Right lobe of liver (tissue), 6 donors: Measurements from ENCODE around the gene TBRG1. TPM values are rescaled to one million over a fixed set of nuclear protein-coding genes. Genes with fewer than 3 reads are reported as not detected.

Experiments used
- ATAC-seq, 4 donors: fragments of 200-7000 bp; cut with Tn5 transposase; one replicate each; pipeline ENCODE4 v1.9.1; 2020; ENCODE audit warnings: mild to moderate bottlenecking in 4 of 4, moderate library complexity in 4 of 4
- DNase-seq, 3 donors: peaks; one replicate each; pipeline ENCODE4 v3.0.0-alpha.2; 2020
- H3K27ac ChIP-seq, 3 donors: fragments of 200-600 bp; one replicate each; pipeline ENCODE4 v1.8.0; 2022
- H3K27me3 ChIP-seq, 2 donors: fragments of 200-600 bp; one replicate each; pipeline ENCODE4 v1.8.0; 2022
- H3K36me3 ChIP-seq, 4 donors: fragments of 200-600 bp; sonication (generic) in 1 of 4; one replicate each; pipeline versions ENCODE4 v1.5.1 to v1.8.0; 2017 to 2022; ENCODE audit warnings: control low read depth in 1 of 4
- H3K4me1 ChIP-seq, 4 donors: fragments of 200-600 bp; sonication (generic) in 1 of 4; one replicate each; pipeline versions ENCODE4 v1.5.1 to v1.8.0; 2017 to 2022; ENCODE audit warnings: control low read depth in 1 of 4
- H3K4me3 ChIP-seq, 3 donors: fragments of 200-600 bp; one replicate each; pipeline ENCODE4 v1.8.0; 2022
- H3K9me3 ChIP-seq, 4 donors: fragments of 200-600 bp; sonication (generic) in 1 of 4; one replicate each; pipeline versions ENCODE4 v1.5.1 to v1.8.0; 2017 to 2022; ENCODE audit warnings: control low read depth in 1 of 4
- POLR2A ChIP-seq: fragments of 450-650 bp; IDR thresholded peaks from one replicate; pipeline ENCODE4 v1.6.1; 2017; ENCODE audit warnings: antibody characterized with exemption, mild to moderate bottlenecking
- WGBS: methylation state at CpG from one replicate; pipeline ENCODE4 v1.1.6; 2018; ENCODE audit warnings: low coverage, low lambda C conversion rate; ENCODE audit not compliant: insufficient coverage; ENCODE audit errors: missing lambda C conversion rate; 5-methylcytosine and 5-hydroxymethylcytosine counted together
- intact Hi-C, 2 donors: fragments of 100-400 bp; cut with DNase I; formaldehyde crosslinking; loops; one replicate each; pipeline versions ENCODE4 v1.11.2 to v1.14.1; 2022
- total RNA-seq, 6 experiments: library from RNA; depleted of rRNA in 2 of 6; stranded (reverse); fragments of >200 nt in 2 of 6; fragmentation: NEBNext Ultra II Directional in 3 of 6; extraction: Animal tissue kit (Norgen Biotek cat#: 25700) in 3 of 6; gene quantifications; one replicate each; pipeline versions ENCODE4 v1.1.0 to v1.2.4, GENCODE V29; 2016 to 2023
- TF ChIP-seq, protein P1 (sequence below), 4 donors: fragments of 200-600 bp in 3 of 4; fragments of 450-650 bp in 1 of 4; IDR thresholded peaks; one replicate each; pipeline versions ENCODE4 v1.5.1 to v1.8.0; 2016 to 2022; ENCODE audit warnings: antibody characterized with exemption in 4 of 4, mild to moderate bottlenecking in 2 of 4
- donor health status: DM: no; HTN: yes; CAD: no.
- donor health status: DM: no; HTN: no; CAD: no.
- donor health status: DM: no; HTN: no; CAD: no.
- donor health status: DM: no; HTN: yes; CAD: no.
- donor health status: DM: no; HTN: yes; CAD: no.

Gene TBRG1
- total RNA-seq, 6 experiments from 2014 or later: 13.3 to 20.5 (median 17.9) TPM

DNA sequence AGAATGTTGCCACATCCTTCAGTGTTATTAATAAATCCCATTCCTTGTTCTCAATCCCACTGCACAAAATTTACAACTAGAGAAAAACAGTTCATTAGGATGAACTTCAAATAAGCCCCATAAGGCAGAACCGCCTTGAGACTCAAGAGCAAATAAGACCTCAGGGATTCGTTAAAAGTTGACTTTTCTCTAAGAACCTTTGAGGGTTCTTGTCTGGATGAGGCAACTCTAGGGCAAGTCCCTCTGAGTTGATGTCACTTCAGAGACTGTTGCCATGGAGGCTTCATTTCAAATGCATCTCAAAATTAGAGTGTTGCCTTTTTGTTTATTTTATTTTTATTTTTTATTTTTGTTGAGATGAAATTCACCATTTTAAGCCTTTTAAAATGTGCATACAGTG lies 31.2 kb upstream of the TBRG1 start:
- intact Hi-C loops: loop anchor here in 1 of 2 donors (10.0 kb wide), 1 partner anchor 167 kb away; the partner anchor contains the start of gene OR8B4
- H3K4me3 ChIP-seq: no peak overlapping the region
- TF ChIP-seq, protein P1, sequence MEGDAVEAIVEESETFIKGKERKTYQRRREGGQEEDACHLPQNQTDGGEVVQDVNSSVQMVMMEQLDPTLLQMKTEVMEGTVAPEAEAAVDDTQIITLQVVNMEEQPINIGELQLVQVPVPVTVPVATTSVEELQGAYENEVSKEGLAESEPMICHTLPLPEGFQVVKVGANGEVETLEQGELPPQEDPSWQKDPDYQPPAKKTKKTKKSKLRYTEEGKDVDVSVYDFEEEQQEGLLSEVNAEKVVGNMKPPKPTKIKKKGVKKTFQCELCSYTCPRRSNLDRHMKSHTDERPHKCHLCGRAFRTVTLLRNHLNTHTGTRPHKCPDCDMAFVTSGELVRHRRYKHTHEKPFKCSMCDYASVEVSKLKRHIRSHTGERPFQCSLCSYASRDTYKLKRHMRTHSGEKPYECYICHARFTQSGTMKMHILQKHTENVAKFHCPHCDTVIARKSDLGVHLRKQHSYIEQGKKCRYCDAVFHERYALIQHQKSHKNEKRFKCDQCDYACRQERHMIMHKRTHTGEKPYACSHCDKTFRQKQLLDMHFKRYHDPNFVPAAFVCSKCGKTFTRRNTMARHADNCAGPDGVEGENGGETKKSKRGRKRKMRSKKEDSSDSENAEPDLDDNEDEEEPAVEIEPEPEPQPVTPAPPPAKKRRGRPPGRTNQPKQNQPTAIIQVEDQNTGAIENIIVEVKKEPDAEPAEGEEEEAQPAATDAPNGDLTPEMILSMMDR (IDR thresholded peaks at IDR 0.05): no peak
- TF ChIP-seq POLR2A: no peak

DNA sequence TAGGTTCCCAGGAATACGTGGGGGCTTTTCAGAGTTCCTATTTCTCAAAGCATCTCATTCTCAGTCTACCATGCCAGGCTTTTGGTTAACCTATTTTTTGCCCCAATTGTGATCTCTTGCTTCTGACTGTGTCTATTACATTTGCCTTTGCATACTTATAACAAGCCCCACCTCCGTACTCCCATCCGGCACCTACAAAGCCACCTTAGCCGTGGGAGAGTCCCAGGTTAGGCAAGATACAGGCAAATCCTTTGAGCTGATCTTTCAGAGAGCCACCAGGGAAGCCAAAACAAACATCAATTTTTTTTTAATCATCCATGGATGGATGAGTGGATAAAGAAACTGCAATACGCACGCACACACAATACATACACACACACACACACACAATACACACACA lies 30.0 kb upstream of the TBRG1 start:
- TF ChIP-seq POLR2A: no peak
- TF ChIP-seq, protein P1 (IDR thresholded peaks at IDR 0.05): no peak
- Histone ChIP-seq H3K4me1 (no peaks in the 10 kb centered on the region), H3K36me3 (no peaks in the 10 kb centered on the region), H3K9me3 (no peaks in the 10 kb centered on the region), H3K27me3 (peaks cover 0 to 4% of the 10 kb centered on the region in 2 donors), H3K27ac (no peak overlapping the region), H3K4me3 (no peak overlapping the region)
- ATAC-seq (no peak), DNase-seq (no peak)
- 65% methylated on average over 6 of the region's 6 CpGs for WGBS
- intact Hi-C loops: loop anchor here in 1 of 2 donors (10.0 kb wide), 1 partner anchor 168 kb away; the partner anchor contains the start of gene OR8B4

More for the DNA sequence above, 31.2 kb upstream of the TBRG1 start:
- DNase-seq (no peak), ATAC-seq (no peak)
- H3K27me3 ChIP-seq: peaks cover 0 to 4% of the 10 kb centered on the region in 2 donors
- H3K36me3 ChIP-seq: no peaks in the 10 kb centered on the region
- no peaks in the 10 kb centered on the region for H3K4me1 ChIP-seq
- no peak overlapping the region for H3K27ac ChIP-seq
- no peaks in the 10 kb centered on the region for H3K9me3 ChIP-seq
- WGBS: 54% methylated on average over 2 of the region's 2 CpGs

DNA sequence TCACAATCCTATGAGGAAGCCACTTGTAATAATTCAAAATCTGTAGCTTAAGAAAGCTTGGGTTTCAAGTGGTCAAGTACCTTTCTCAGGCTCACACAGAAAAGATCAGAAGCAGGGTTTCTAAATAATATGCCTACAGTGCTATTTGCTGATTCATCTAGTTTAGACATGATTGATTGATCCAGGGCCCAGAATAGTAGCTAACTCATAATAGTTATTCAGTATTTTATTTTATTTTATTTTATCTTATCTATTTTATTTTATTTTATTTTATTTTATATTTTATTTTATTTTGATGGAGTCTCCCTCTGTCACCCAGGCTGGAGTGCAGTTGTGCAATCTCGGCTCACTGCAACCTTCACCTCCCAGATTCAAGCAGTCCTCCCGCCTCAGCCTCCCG lies 27.4 kb upstream of the TBRG1 start:
- Histone ChIP-seq H3K27me3 (no peaks in the 10 kb centered on the region), H3K9me3 (no peaks in the 10 kb centered on the region), H3K4me3 (no peak overlapping the region), H3K27ac (no peak overlapping the region), H3K4me1 (no peaks in the 10 kb centered on the region), H3K36me3 (no peaks in the 10 kb centered on the region)
- ATAC-seq: no peak
- intact Hi-C loops: loop anchor here in 1 of 2 donors (10.0 kb wide), 1 partner anchor 171 kb away; the partner anchor contains the start of gene OR8B4
- no peak for DNase-seq
- 85% methylated on average over 3 of the region's 3 CpGs for WGBS
- TF ChIP-seq POLR2A: no peak
- TF ChIP-seq, protein P1 (IDR thresholded peaks at IDR 0.05): no peak

DNA sequence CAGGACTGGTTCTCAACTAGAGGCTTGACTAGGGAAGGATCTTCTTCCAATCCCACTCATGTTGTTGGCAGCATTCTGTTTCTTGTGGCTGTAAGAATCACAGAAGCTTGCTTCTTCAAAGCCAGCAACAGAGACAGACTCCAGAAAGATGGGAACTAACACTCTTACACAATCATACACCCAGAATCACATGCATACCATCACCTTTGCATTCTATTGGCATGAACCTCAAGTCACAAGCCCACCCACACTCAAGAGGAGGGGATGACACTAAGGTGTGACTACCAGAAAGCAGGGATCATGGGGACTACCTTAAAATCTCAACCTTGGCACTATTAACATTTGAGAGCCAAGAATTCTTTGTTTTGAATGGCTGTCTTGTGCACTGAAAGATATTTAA lies 25.0 kb upstream of the TBRG1 start:
- H3K9me3 ChIP-seq: no peaks in the 10 kb centered on the region
- H3K27ac ChIP-seq: no peak overlapping the region
- H3K27me3 ChIP-seq: no peaks in the 10 kb centered on the region
- no peak overlapping the region for H3K4me3 ChIP-seq
- TF ChIP-seq POLR2A: no peak
- TF ChIP-seq, protein P1 (IDR thresholded peaks at IDR 0.05): no peak
- DNase-seq (no peak), ATAC-seq (no peak)
- H3K4me1 ChIP-seq: no peaks in the 10 kb centered on the region
- intact Hi-C loops: loop anchor here in 1 of 2 donors (10.0 kb wide), 1 partner anchor 173 kb away; the partner anchor contains the start of gene OR8B4
- no peaks in the 10 kb centered on the region for H3K36me3 ChIP-seq
